Measurements from ENCODE around the gene STXBP3. TPM values are rescaled to one million over a fixed set of nuclear protein-coding genes. Genes with fewer than 3 reads are reported as not detected.

STXBP3 gene
- total and polyA plus RNA-seq, 2 donors (not counting 1 experiment from before 2014, with no cell fraction given): 13.3 to 78.1 TPM

- H2AFZ ChIP-seq (ENCODE audit: insufficient read depth, low read depth, low read length, poor library complexity, severe bottlenecking): no peak overlapping the region
- ChIA-PET CTCF (no interaction called here), POLR2A (no interaction called here)
- H3K79me2 ChIP-seq (ENCODE audit: control insufficient read depth, insufficient read depth, low read length): no peaks in the 10 kb centered on the region
- Mint-ChIP-seq H3K27ac (no peak overlapping the region), H3K4me1 (no peaks in the 10 kb centered on the region), H3K4me3 (no peak overlapping the region), H3K27me3 (peaks cover 4% of the 10 kb centered on the region), H3K9me3 (ENCODE audit: insufficient read depth) (no peaks in the 10 kb centered on the region)
- no peak overlapping the region for H3K4me2 ChIP-seq (replicated peaks; ENCODE audit: low read depth, low read length, poor library complexity, severe bottlenecking)
- no peaks in the 10 kb centered on the region for H3K36me3 ChIP-seq (replicated peaks in 1 of 2; ENCODE audit: control extremely low read depth in 1 of 2, control insufficient read depth in 1 of 2, extremely low read depth in 1 of 2, insufficient read depth in 2 of 2, low read length in 1 of 2)
- H3K9ac ChIP-seq (ENCODE audit: low read length): no peak overlapping the region
- ATAC-seq (ENCODE audit: low read depth) (no peak), DNase-seq (no peak)
- H3K27me3 ChIP-seq (replicated peaks in 1 of 4; ENCODE audit: control extremely low read depth in 1 of 4, control insufficient read depth in 3 of 4, insufficient read depth in 4 of 4, low read length in 3 of 4): peaks cover 0 to 5% (median 0%) of the 10 kb centered on the region in 4 experiments
- no peaks in the 10 kb centered on the region for H3K4me1 ChIP-seq (ENCODE audit: control insufficient read depth in 2 of 2, insufficient read depth in 2 of 2, low read length in 2 of 2)
- 97% methylated on average over 4 of the region's 6 CpGs for WGBS (ENCODE audit: insufficient coverage)
- TF ChIP-seq EZH2 (IDR thresholded peaks at IDR 0.05; ENCODE audit: borderline replicate concordance, insufficient read depth, low read depth, low read length, poor library complexity, severe bottlenecking): no peak
- TF ChIP-seq CTCF (IDR thresholded peaks at IDR 0.05): no peak
- no peaks in the 10 kb centered on the region for H4K20me1 ChIP-seq (ENCODE audit: control insufficient read depth, insufficient read depth, low read length, poor library complexity, severe bottlenecking)
- intact Hi-C loops (cut with micrococcal nuclease): no loop called here
- H3K27ac ChIP-seq (ENCODE audit: low read length in 2 of 2): no peak overlapping the region
- no peak overlapping the region for H3K4me3 ChIP-seq (ENCODE audit: control extremely low read depth in 1 of 5, extremely low read depth in 1 of 5, insufficient read depth in 1 of 5, low read depth in 2 of 5, low read length in 4 of 5)
- H3K9me3 ChIP-seq (ENCODE audit: control extremely low read depth in 1 of 3, control insufficient read depth in 2 of 3, insufficient read depth in 1 of 3, low read length in 2 of 3): no peaks in the 10 kb centered on the region
Measured at GRCh38 chr1:108845991-108846390, 99.5 kb downstream of the STXBP3 start.

- Histone ChIP-seq H3K27me3 (replicated peaks in 1 of 4; ENCODE audit: control extremely low read depth in 1 of 4, control insufficient read depth in 3 of 4, insufficient read depth in 4 of 4, low read length in 3 of 4) (peaks cover 0 to 5% (median 0%) of the 10 kb centered on the region in 4 experiments), H2AFZ (ENCODE audit: insufficient read depth, low read depth, low read length, poor library complexity, severe bottlenecking) (no peak overlapping the region), H3K4me2 (replicated peaks; ENCODE audit: low read depth, low read length, poor library complexity, severe bottlenecking) (no peak overlapping the region), H3K9me3 (ENCODE audit: control extremely low read depth in 1 of 3, control insufficient read depth in 2 of 3, insufficient read depth in 1 of 3, low read length in 2 of 3) (no peaks in the 10 kb centered on the region), H3K27ac (ENCODE audit: low read length in 2 of 2) (no peak overlapping the region), H4K20me1 (ENCODE audit: control insufficient read depth, insufficient read depth, low read length, poor library complexity, severe bottlenecking) (no peaks in the 10 kb centered on the region), H3K36me3 (replicated peaks in 1 of 2; ENCODE audit: control extremely low read depth in 1 of 2, control insufficient read depth in 1 of 2, extremely low read depth in 1 of 2, insufficient read depth in 2 of 2, low read length in 1 of 2) (no peaks in the 10 kb centered on the region), H3K4me1 (ENCODE audit: control insufficient read depth in 2 of 2, insufficient read depth in 2 of 2, low read length in 2 of 2) (peaks cover 0 to 2% of the 10 kb centered on the region in 2 donors), H3K4me3 (ENCODE audit: control extremely low read depth in 1 of 5, extremely low read depth in 1 of 5, insufficient read depth in 1 of 5, low read depth in 2 of 5, low read length in 4 of 5) (no peak overlapping the region), H3K79me2 (ENCODE audit: control insufficient read depth, insufficient read depth, low read length) (no peaks in the 10 kb centered on the region), H3K9ac (ENCODE audit: low read length) (no peak overlapping the region)
- ChIA-PET POLR2A (no interaction called here), CTCF (no interaction called here)
- Mint-ChIP-seq H3K27me3 (peaks cover 16% of the 10 kb centered on the region), H3K9me3 (ENCODE audit: insufficient read depth) (no peaks in the 10 kb centered on the region), H3K27ac (no peak overlapping the region), H3K4me3 (no peak overlapping the region), H3K4me1 (peaks cover 4% of the 10 kb centered on the region)
- ATAC-seq (ENCODE audit: low read depth) (no peak), DNase-seq (no peak)
- intact Hi-C loops (cut with micrococcal nuclease): no loop called here
- 33% methylated on average over 1 of the region's 1 CpG for WGBS (ENCODE audit: insufficient coverage)
- TF ChIP-seq EZH2 (IDR thresholded peaks at IDR 0.05; ENCODE audit: borderline replicate concordance, insufficient read depth, low read depth, low read length, poor library complexity, severe bottlenecking) (no peak), CTCF (IDR thresholded peaks at IDR 0.05) (no peak)
Measured at GRCh38 chr1:108847494-108847893, 101.0 kb downstream of the STXBP3 start.

Measured in B cell (primary cell).